Measurements from ENCODE around the gene ARHGAP26.

- TF ChIP-seq CTCF (IDR thresholded peaks at IDR 0.05; ENCODE audit: low read depth, low read length, missing input control): no peak
- TF ChIP-seq YY1 (IDR thresholded peaks at IDR 0.05): no peak
- no peak for TF ChIP-seq MAX (IDR thresholded peaks at IDR 0.05)
Measured at GRCh38 chr5:143019614-143020515, 249.7 kb downstream of the ARHGAP26 start.

All from liver (tissue), 2 donors.